ENCODE data around the gene SMYD4. TPM values are rescaled to one million over a fixed set of nuclear protein-coding genes. Genes with fewer than 3 reads are reported as not detected.
"Not testable (repeated sequence)": the region's sequence is repeated elsewhere in the genome, so short reads cannot be mapped to it uniquely, and the experiment has no call there.

SMYD4 gene
- total RNA-seq, 6 donors from 2014 or later = 9.1 to 28.3 (median 17.3) TPM

DNA sequence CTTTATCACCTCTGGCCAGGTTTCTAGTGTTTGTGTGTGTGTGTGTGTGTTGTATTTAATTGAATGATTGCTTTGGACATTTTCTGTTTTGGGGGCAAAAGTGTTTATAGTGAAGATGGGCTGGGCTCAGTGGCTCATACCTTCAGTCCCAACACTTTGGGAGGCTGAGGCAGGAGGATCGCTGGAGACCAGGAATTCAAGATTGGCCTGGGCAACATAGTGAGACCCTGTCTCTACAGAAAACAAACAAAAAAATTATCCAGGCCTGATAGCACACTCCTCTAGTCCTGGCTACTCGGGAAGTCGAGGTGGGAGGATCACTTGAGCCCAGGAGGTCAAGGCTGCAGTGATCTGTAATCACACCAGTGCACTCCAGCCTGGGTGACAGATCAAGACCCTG, 37.6 kb upstream of the SMYD4 start:
- Histone ChIP-seq H3K27ac (no peak overlapping the region), H3K4me1 (no peaks in the 10 kb centered on the region), H3K36me3 (peaks cover 0 to 15% (median 2%) of the 10 kb centered on the region in 4 donors), H3K9me3 (no peaks in the 10 kb centered on the region), H3K4me3 (no peak overlapping the region), H3K27me3 (no peaks in the 10 kb centered on the region)
- TF ChIP-seq EP300 (IDR thresholded peaks at IDR 0.05) (no peak), POLR2AphosphoS5 (IDR thresholded peaks at IDR 0.05) (no peak), POLR2A (IDR thresholded peaks at IDR 0.05) (no peak)
- TF ChIP-seq, protein P1, sequence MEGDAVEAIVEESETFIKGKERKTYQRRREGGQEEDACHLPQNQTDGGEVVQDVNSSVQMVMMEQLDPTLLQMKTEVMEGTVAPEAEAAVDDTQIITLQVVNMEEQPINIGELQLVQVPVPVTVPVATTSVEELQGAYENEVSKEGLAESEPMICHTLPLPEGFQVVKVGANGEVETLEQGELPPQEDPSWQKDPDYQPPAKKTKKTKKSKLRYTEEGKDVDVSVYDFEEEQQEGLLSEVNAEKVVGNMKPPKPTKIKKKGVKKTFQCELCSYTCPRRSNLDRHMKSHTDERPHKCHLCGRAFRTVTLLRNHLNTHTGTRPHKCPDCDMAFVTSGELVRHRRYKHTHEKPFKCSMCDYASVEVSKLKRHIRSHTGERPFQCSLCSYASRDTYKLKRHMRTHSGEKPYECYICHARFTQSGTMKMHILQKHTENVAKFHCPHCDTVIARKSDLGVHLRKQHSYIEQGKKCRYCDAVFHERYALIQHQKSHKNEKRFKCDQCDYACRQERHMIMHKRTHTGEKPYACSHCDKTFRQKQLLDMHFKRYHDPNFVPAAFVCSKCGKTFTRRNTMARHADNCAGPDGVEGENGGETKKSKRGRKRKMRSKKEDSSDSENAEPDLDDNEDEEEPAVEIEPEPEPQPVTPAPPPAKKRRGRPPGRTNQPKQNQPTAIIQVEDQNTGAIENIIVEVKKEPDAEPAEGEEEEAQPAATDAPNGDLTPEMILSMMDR (IDR thresholded peaks at IDR 0.05) = no peak
- WGBS, 2 donors = 88 to 93% methylated on average over 3 of the region's 3 CpGs
- DNase-seq (no peak), ATAC-seq (ENCODE audit: low FRiP score in 2 of 2) (no peak)

GRCh38 chr17:1865252-1866037, 35.7 kb upstream of the SMYD4 start:
- no peak for TF ChIP-seq POLR2A (IDR thresholded peaks at IDR 0.05)
- TF ChIP-seq, protein P1 (IDR thresholded peaks at IDR 0.05) = peak; percentile 31 to 57 (median 48)
- Histone ChIP-seq H3K4me3 (no peak overlapping the region), H3K27me3 (no peaks in the 10 kb centered on the region), H3K27ac (no peak overlapping the region), H3K4me1 (no peaks in the 10 kb centered on the region), H3K9me3 (no peaks in the 10 kb centered on the region), H3K36me3 (peaks cover 0 to 19% (median 5%) of the 10 kb centered on the region in 4 donors)
- DNase-seq (peak in 1 of 2 donors; percentile 46), ATAC-seq (ENCODE audit: low FRiP score in 2 of 2) (peak in 1 of 2 donors; percentile 57)
- WGBS, 2 donors = 54 to 60% methylated on average over 15 to 17 of the region's 17 CpGs

- H3K4me3 ChIP-seq = no peak overlapping the region
- no peak overlapping the region for H3K27ac ChIP-seq
- WGBS, 2 donors = 91 to 92% methylated on average over 15 to 16 of the region's 16 CpGs
- no peaks in the 10 kb centered on the region for H3K4me1 ChIP-seq
- no peak for DNase-seq
- no peaks in the 10 kb centered on the region for H3K9me3 ChIP-seq
- no peaks in the 10 kb centered on the region for H3K27me3 ChIP-seq
- ATAC-seq (ENCODE audit: low FRiP score in 2 of 2) = no peak
- H3K36me3 ChIP-seq = peaks cover 0 to 30% (median 19%) of the 10 kb centered on the region in 4 donors
- TF ChIP-seq POLR2AphosphoS5 (IDR thresholded peaks at IDR 0.05) = no peak
Observed at GRCh38 chr17:1861391-1862010, 31.8 kb upstream of the SMYD4 start.

DNA sequence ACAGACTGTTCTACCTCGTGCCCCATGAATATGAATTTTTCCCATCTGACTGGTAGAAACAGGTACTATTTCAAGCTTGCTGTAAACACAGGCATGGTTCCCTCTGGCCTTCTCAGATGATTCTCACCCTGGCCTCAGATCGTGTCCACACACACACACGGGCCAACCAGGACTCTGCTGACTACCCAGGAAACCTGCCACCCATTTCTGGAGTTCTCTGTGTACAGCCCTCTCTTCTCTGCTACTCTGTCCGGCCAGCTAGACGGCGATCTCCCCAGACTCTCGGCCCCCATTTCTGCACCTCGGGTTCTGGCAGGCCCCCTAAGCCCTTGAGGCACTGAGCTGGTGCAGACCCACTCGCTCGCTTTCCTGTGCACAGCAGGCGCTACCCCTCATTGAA, 31.3 kb upstream of the SMYD4 start:
- H3K27ac ChIP-seq = no peak overlapping the region
- no peak overlapping the region for H3K4me3 ChIP-seq
- TF ChIP-seq POLR2A (IDR thresholded peaks at IDR 0.05) (no peak), POLR2AphosphoS5 (IDR thresholded peaks at IDR 0.05) (no peak), EP300 (IDR thresholded peaks at IDR 0.05) (no peak)
- TF ChIP-seq, protein P1 (IDR thresholded peaks at IDR 0.05) = no peak
- 87 to 94% methylated on average over 11 of the region's 11 CpGs for WGBS, 2 donors
- H3K9me3 ChIP-seq = no peaks in the 10 kb centered on the region
- H3K27me3 ChIP-seq = no peaks in the 10 kb centered on the region
- H3K36me3 ChIP-seq = peaks cover 0 to 30% (median 18%) of the 10 kb centered on the region in 4 donors
- H3K4me1 ChIP-seq = no peaks in the 10 kb centered on the region
- ATAC-seq (ENCODE audit: low FRiP score in 2 of 2) = no peak
- peak in 1 of 2 donors; percentile 18 for DNase-seq

DNA sequence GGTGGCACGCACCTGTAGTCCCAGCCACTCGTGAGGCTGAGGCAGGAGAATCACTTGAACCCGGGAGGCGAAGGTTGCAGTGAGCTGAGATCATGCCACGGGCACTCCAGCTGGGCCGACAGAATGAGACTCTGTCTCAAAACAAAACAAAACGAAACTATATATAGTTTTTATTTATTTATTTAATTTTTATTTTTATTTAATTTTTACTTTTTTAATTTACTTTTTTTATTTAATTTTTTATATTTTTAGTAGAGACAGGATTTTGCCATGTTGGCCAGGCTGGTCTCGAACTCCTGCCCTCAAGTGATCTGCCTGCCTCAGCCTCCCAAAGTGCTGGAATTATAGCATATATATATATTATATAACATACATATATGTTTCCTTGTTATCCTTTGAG, 26.8 kb upstream of the SMYD4 start:
- not testable (repeated sequence) for DNase-seq; H3K9me3 ChIP-seq; H3K27me3 ChIP-seq; H3K27ac ChIP-seq; H3K4me3 ChIP-seq; H3K4me1 ChIP-seq; ATAC-seq (ENCODE audit: low FRiP score in 2 of 2)
- peaks cover 4 to 62% (median 35%) of the 10 kb centered on the region in 4 donors for H3K36me3 ChIP-seq
- WGBS, 2 donors = 96% methylated on average over 8 of the region's 8 CpGs
